Smooth muscle cell (in vitro differentiated cells): ENCODE data around the gene SLC28A3. TPM values are rescaled to one million over a fixed set of nuclear protein-coding genes. Genes with fewer than 3 reads are reported as not detected.
A peak's percentile ranks its signal among the peaks of the same experiment; 100 is the strongest.

Experiments used
- DNase-seq: peaks from one replicate; lab custom pipeline; 2025; ENCODE audit not compliant: unreplicated experiment; lab: John Stamatoyannopoulos, UW
- H2AFZ ChIP-seq: fragments of 200-600 bp; sonication (generic); 2 replicates; pipeline ENCODE4 v1.6.0; 2016; ENCODE audit warnings: antibody characterized with exemption, low read depth, mild to moderate bottlenecking
- H3F3A ChIP-seq: fragments of 200-600 bp; sonication (generic); 2 replicates; pipeline ENCODE4 v1.6.0; 2017; ENCODE audit warnings: antibody characterized with exemption, low read depth
- H3K27ac ChIP-seq: fragments of 200-600 bp; sonication (generic); 2 replicates; pipeline ENCODE4 v1.5.1; 2016; ENCODE audit warnings: low read depth, mild to moderate bottlenecking
- H3K27me3 ChIP-seq: fragments of 200-600 bp; sonication (generic); 2 replicates; pipeline ENCODE4 v1.6.1; 2016; ENCODE audit warnings: low read depth, mild to moderate bottlenecking
- H3K36me3 ChIP-seq: fragments of 200-600 bp; sonication (generic); 2 replicates; pipeline ENCODE4 v1.5.1; 2016; ENCODE audit warnings: low read depth
- H3K4me1 ChIP-seq: fragments of 200-600 bp; sonication (generic); 2 replicates; pipeline ENCODE4 v1.5.1; 2016; ENCODE audit warnings: low read depth
- H3K4me2 ChIP-seq: fragments of 200-600 bp; sonication (generic); 2 replicates; pipeline ENCODE4 v1.6.0; 2016; ENCODE audit warnings: mild to moderate bottlenecking
- H3K4me3 ChIP-seq: fragments of 200-600 bp; sonication (generic); 2 replicates; pipeline ENCODE4 v1.5.1; 2016; ENCODE audit warnings: mild to moderate bottlenecking
- H3K79me2 ChIP-seq: fragments of 200-600 bp; sonication (generic); 2 replicates; pipeline ENCODE4 v1.6.0; 2016; ENCODE audit warnings: low read depth, mild to moderate bottlenecking
- H3K9ac ChIP-seq: fragments of 200-600 bp; sonication (generic); 2 replicates; pipeline ENCODE4 v1.6.0; 2016; ENCODE audit warnings: low read depth
- H3K9me3 ChIP-seq: fragments of 200-600 bp; sonication (generic); replicated peaks from 2 replicates; pipeline ENCODE4 v1.5.1; 2016; ENCODE audit warnings: low read depth
- H4K20me1 ChIP-seq: fragments of 200-600 bp; sonication (generic); 2 replicates; pipeline ENCODE4 v1.6.0; 2016; ENCODE audit warnings: low read depth
- CTCF ChIP-seq: fragments of 200-600 bp; sonication (generic); IDR thresholded peaks from 2 replicates; pipeline ENCODE4 v1.5.1; 2017; ENCODE audit warnings: borderline replicate concordance, mild to moderate bottlenecking, antibody characterized with exemption; ENCODE audit not compliant: insufficient read depth, poor library complexity, severe bottlenecking
- WGBS: methylation state at CpG from one replicate; pipeline ENCODE4 v1.1.7; 2016; ENCODE audit warnings: low lambda C conversion rate; 5-methylcytosine and 5-hydroxymethylcytosine counted together
- polyA plus RNA-seq: library from polyadenylated mRNA; unstranded; fragments of >200 nt; fragmentation: Nextera tagmentation; extraction: Ambion mirVana; gene quantifications from 2 replicates; pipeline ENCODE4 v1.2.1, GENCODE V29; 2016
- total RNA-seq: library from RNA; depleted of rRNA; stranded (reverse); fragments of >200 nt; gene quantifications from 2 replicates; pipeline ENCODE4 v1.2.3, GENCODE V29; 2014

Gene SLC28A3
- total and polyA plus RNA-seq, 2 experiments from 2014 or later: 0.11 to 1.8 TPM

GRCh38 chr9:84315278-84315877, 25.2 kb downstream of the SLC28A3 start:
- DNase-seq: no peak
- Histone ChIP-seq H3F3A (no peaks in the 10 kb centered on the region), H3K27me3 (no peaks in the 10 kb centered on the region), H3K4me3 (peak overlapping the region; percentile 24), H3K9ac (no peak overlapping the region), H3K9me3 (no peaks in the 10 kb centered on the region), H3K4me2 (peak overlapping the region; percentile 72), H3K36me3 (no peaks in the 10 kb centered on the region), H2AFZ (peak overlapping the region; percentile 86), H4K20me1 (no peaks in the 10 kb centered on the region), H3K4me1 (no peaks in the 10 kb centered on the region), H3K79me2 (no peaks in the 10 kb centered on the region), H3K27ac (no peak overlapping the region)
- TF ChIP-seq CTCF: peak; percentile 82
- WGBS: 16% methylated on average over 8 of the region's 8 CpGs

- H3K4me1 ChIP-seq: no peaks in the 10 kb centered on the region
- H3K27ac ChIP-seq: no peak overlapping the region
- no peaks in the 10 kb centered on the region for H3K36me3 ChIP-seq
- H3K79me2 ChIP-seq: no peaks in the 10 kb centered on the region
- no peaks in the 10 kb centered on the region for H3K9me3 ChIP-seq
- no peaks in the 10 kb centered on the region for H4K20me1 ChIP-seq
- no peak overlapping the region for H3K4me2 ChIP-seq
- 66% methylated on average over 2 of the region's 2 CpGs for WGBS
- no peaks in the 10 kb centered on the region for H3K27me3 ChIP-seq
- TF ChIP-seq CTCF: no peak
- no peak for DNase-seq
- no peaks in the 10 kb centered on the region for H3F3A ChIP-seq
- no peak overlapping the region for H2AFZ ChIP-seq
- no peak overlapping the region for H3K9ac ChIP-seq
- H3K4me3 ChIP-seq: no peak overlapping the region
Observed at GRCh38 chr9:84314306-84314705, 26.3 kb downstream of the SLC28A3 start.

- no peak for TF ChIP-seq CTCF
- Histone ChIP-seq H3K27me3 (no peaks in the 10 kb centered on the region), H3K36me3 (no peaks in the 10 kb centered on the region), H3K4me1 (no peaks in the 10 kb centered on the region), H3K27ac (no peak overlapping the region), H3K4me2 (no peak overlapping the region), H2AFZ (no peak overlapping the region), H3K9ac (no peak overlapping the region), H3K79me2 (no peaks in the 10 kb centered on the region), H3F3A (no peaks in the 10 kb centered on the region), H3K4me3 (no peak overlapping the region), H3K9me3 (no peaks in the 10 kb centered on the region), H4K20me1 (no peaks in the 10 kb centered on the region)
- no peak for DNase-seq
- 65% methylated on average over 2 of the region's 2 CpGs for WGBS
Observed at GRCh38 chr9:84310883-84311282, 29.7 kb downstream of the SLC28A3 start.

GRCh38 chr9:84305497-84306131, 34.9 kb downstream of the SLC28A3 start:
- H3F3A ChIP-seq: peaks cover 6% of the 10 kb centered on the region
- no peaks in the 10 kb centered on the region for H3K4me1 ChIP-seq
- no peaks in the 10 kb centered on the region for H3K9me3 ChIP-seq
- H3K27me3 ChIP-seq: no peaks in the 10 kb centered on the region
- no peaks in the 10 kb centered on the region for H3K79me2 ChIP-seq
- no peak for TF ChIP-seq CTCF
- H3K9ac ChIP-seq: no peak overlapping the region
- DNase-seq: no peak
- WGBS: 65% methylated on average over 5 of the region's 5 CpGs
- no peaks in the 10 kb centered on the region for H4K20me1 ChIP-seq
- no peak overlapping the region for H3K4me3 ChIP-seq
- no peak overlapping the region for H3K27ac ChIP-seq
- no peak overlapping the region for H3K4me2 ChIP-seq
- no peaks in the 10 kb centered on the region for H3K36me3 ChIP-seq
- H2AFZ ChIP-seq: no peak overlapping the region
